ENCODE data around the gene SPIRE1.

DNA sequence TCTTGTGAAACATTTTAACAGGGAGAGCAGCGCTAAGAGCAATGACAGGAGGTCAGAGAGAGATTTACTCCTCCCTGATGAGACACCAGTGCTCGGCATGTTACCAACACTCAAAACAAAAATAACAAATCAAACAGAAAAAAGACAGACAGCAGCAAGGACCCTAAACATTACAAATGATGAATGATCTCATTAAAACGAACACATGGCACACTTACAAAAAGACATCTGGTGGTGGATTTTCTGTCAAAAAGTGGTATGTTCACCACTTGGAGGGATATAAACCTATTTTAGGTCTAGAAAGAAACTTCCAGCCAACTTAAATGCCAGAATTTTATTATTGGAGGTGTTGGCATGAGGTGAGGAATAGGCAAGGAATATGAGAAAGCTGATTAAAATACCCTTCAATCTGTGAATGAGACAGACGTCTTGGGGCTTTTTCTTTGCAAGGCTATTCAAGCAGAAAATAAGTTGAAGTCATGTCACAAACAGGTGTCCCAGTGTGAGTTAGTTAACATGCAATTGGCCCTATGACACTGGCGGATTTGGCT, 137.4 kb downstream of the SPIRE1 start:
- TF ChIP-seq, protein P1, sequence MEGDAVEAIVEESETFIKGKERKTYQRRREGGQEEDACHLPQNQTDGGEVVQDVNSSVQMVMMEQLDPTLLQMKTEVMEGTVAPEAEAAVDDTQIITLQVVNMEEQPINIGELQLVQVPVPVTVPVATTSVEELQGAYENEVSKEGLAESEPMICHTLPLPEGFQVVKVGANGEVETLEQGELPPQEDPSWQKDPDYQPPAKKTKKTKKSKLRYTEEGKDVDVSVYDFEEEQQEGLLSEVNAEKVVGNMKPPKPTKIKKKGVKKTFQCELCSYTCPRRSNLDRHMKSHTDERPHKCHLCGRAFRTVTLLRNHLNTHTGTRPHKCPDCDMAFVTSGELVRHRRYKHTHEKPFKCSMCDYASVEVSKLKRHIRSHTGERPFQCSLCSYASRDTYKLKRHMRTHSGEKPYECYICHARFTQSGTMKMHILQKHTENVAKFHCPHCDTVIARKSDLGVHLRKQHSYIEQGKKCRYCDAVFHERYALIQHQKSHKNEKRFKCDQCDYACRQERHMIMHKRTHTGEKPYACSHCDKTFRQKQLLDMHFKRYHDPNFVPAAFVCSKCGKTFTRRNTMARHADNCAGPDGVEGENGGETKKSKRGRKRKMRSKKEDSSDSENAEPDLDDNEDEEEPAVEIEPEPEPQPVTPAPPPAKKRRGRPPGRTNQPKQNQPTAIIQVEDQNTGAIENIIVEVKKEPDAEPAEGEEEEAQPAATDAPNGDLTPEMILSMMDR (IDR thresholded peaks at IDR 0.05): no peak
- TF ChIP-seq EP300 (IDR thresholded peaks at IDR 0.05) (no peak), POLR2A (IDR thresholded peaks at IDR 0.05) (no peak)

Measured in ovary (tissue), 3 donors.